Activated CD4-positive, alpha-beta T cell treated with anti-CD3 and anti-CD28 coated beads for 36 hours (primary cell): ENCODE results near the gene CRYBG2. TPM values are rescaled to one million over a fixed set of nuclear protein-coding genes. Genes with fewer than 3 reads are reported as not detected.

ENCODE experiments used
- ATAC-seq: fragments of 200-7000 bp; cut with Tn5 transposase; one replicate; pipeline ENCODE4 v1.10.0; 2021; ENCODE audit warnings: mild to moderate bottlenecking, moderate library complexity
- CTCF ChIA-PET: fragments of 350-600 bp; sonication (Branson Sonifier 250); formaldehyde crosslinking; loops from one replicate; lab custom pipeline; 2021; ENCODE audit warnings: antibody characterized with exemption; lab: Charles Lee
- POLR2A ChIA-PET: fragments of 350-600 bp; sonication (Branson Sonifier 250); formaldehyde crosslinking; loops from one replicate; lab custom pipeline; 2021; ENCODE audit warnings: antibody characterized with exemption, inconsistent platforms; lab: Charles Lee
- DNase-seq: peaks from one replicate; pipeline ENCODE4 v3.0.0-alpha.2; 2020
- H3K27ac Mint-ChIP-seq: one replicate; pipeline ENCODE4 v1.8.0; 2021; ENCODE audit warnings: mixed read lengths
- H3K27me3 Mint-ChIP-seq: one replicate; pipeline ENCODE4 v1.8.0; 2021; ENCODE audit warnings: mixed read lengths
- H3K36me3 Mint-ChIP-seq: one replicate; pipeline ENCODE4 v1.8.0; 2021; ENCODE audit warnings: low read depth, mixed read lengths
- H3K4me1 Mint-ChIP-seq: one replicate; pipeline ENCODE4 v1.8.0; 2021; ENCODE audit warnings: mixed read lengths
- H3K4me3 Mint-ChIP-seq: one replicate; pipeline ENCODE4 v1.8.0; 2021; ENCODE audit warnings: mild to moderate bottlenecking, moderate library complexity, mixed read lengths
- H3K9me3 Mint-ChIP-seq: one replicate; pipeline ENCODE4 v1.8.0; 2021; ENCODE audit warnings: low read depth, mixed read lengths
- intact Hi-C, 2 experiments: fragments of 100-400 bp; cut with DNase I in 1 of 2; cut with micrococcal nuclease in 1 of 2; formaldehyde crosslinking; loops; one replicate each; pipeline versions ENCODE4 v1.14.2 to v1.15.1; 2022 to 2024; cut with DNase I, micrococcal nuclease
- total RNA-seq, 2 experiments: library from RNA; stranded (reverse); gene quantifications; one replicate each; pipeline ENCODE4 v1.2.3, GENCODE V29; 2021

CRYBG2 gene
- total RNA-seq, 2 experiments from 2014 or later, result 1.5 to 1.6 TPM

GRCh38 chr1:26368486-26368885, 14.6 kb upstream of the CRYBG2 start:
- CTCF ChIA-PET, result no interaction called here
- H3K27ac Mint-ChIP-seq, result no peak overlapping the region
- POLR2A ChIA-PET, result no interaction called here
- intact Hi-C loops, result no loop called here
- no peak for DNase-seq
- no peak for ATAC-seq
- peaks cover 40% of the 10 kb centered on the region for H3K4me1 Mint-ChIP-seq
- H3K9me3 Mint-ChIP-seq, result no peaks in the 10 kb centered on the region
- H3K36me3 Mint-ChIP-seq, result no peaks in the 10 kb centered on the region
- no peak overlapping the region for H3K4me3 Mint-ChIP-seq
- H3K27me3 Mint-ChIP-seq, result no peaks in the 10 kb centered on the region

GRCh38 chr1:26368006-26368405, 14.1 kb upstream of the CRYBG2 start:
- intact Hi-C loops, result no loop called here
- Mint-ChIP-seq H3K9me3 (no peaks in the 10 kb centered on the region), H3K4me1 (peaks cover 38% of the 10 kb centered on the region), H3K4me3 (no peak overlapping the region), H3K36me3 (no peaks in the 10 kb centered on the region), H3K27ac (no peak overlapping the region), H3K27me3 (no peaks in the 10 kb centered on the region)
- DNase-seq (no peak), ATAC-seq (no peak)
- CTCF ChIA-PET, result no interaction called here
- POLR2A ChIA-PET, result no interaction called here

- intact Hi-C loops, result no loop called here
- no peak overlapping the region for H3K4me3 Mint-ChIP-seq
- DNase-seq (no peak), ATAC-seq (no peak)
- H3K27me3 Mint-ChIP-seq, result no peaks in the 10 kb centered on the region
- H3K4me1 Mint-ChIP-seq, result peaks cover 33% of the 10 kb centered on the region
- no peak overlapping the region for H3K27ac Mint-ChIP-seq
- no peaks in the 10 kb centered on the region for H3K9me3 Mint-ChIP-seq
- ChIA-PET CTCF (no interaction called here), POLR2A (no interaction called here)
- no peaks in the 10 kb centered on the region for H3K36me3 Mint-ChIP-seq
Measured at GRCh38 chr1:26367441-26367840, 13.5 kb upstream of the CRYBG2 start.

DNA sequence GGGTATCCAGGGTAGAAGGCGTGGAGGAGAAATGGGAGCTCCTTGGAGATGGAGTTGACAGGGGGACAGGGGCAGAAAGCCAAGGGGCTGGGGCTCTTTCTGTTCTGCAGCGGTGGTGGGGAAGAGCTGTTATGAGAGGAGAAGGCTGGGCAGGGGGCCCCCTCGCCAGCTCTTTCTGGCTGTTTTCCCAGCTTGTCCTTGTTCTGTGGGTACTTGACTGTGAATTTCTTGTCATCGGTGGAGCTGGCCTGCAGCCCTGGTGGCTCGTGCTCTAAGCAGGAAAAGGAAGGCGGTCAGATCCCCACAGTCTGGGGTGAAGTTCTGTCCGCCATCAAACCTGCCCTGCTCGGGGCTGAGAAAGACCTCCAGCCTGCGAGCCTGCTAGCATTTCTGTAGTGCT, 11.0 kb upstream of the CRYBG2 start:
- Mint-ChIP-seq H3K9me3 (no peaks in the 10 kb centered on the region), H3K4me1 (peaks cover 20% of the 10 kb centered on the region), H3K27me3 (peaks cover 11% of the 10 kb centered on the region), H3K4me3 (no peak overlapping the region), H3K36me3 (no peaks in the 10 kb centered on the region), H3K27ac (no peak overlapping the region)
- ATAC-seq, result no peak
- DNase-seq, result no peak
- CTCF ChIA-PET, result interaction anchor here (0.5 to 5.0 kb wide), 22 partner anchors 8 to 917 kb away, joined by 3 to 24 read pairs (median 4); partner anchors contain the start of genes CRYBG2, ZNF593 and ZNF683
- POLR2A ChIA-PET, result no interaction called here
- intact Hi-C loops, result loop anchor here (1.0 to 5.0 kb wide), 3 partner anchors 31 to 88 kb away; no protein-coding TSS in a partner anchor

- Mint-ChIP-seq H3K4me3 (no peak overlapping the region), H3K9me3 (no peaks in the 10 kb centered on the region), H3K27me3 (peaks cover 11% of the 10 kb centered on the region), H3K4me1 (peaks cover 28% of the 10 kb centered on the region), H3K27ac (no peak overlapping the region), H3K36me3 (no peaks in the 10 kb centered on the region)
- POLR2A ChIA-PET, result interaction anchor here (0.6 to 0.7 kb wide), 3 partner anchors 53 to 353 kb away, joined by 3 to 4 read pairs (median 3); no protein-coding TSS in a partner anchor
- DNase-seq, result peak; percentile 92
- peak; percentile 77 for ATAC-seq
- CTCF ChIA-PET, result interaction anchor here (0.5 to 5.0 kb wide), 38 partner anchors 9 to 1157 kb away, joined by 3 to 24 read pairs (median 4); partner anchors contain the start of genes CEP85, CRYBG2, ZNF593 and ZNF683
- intact Hi-C loops, result loop anchor here (1.0 to 5.0 kb wide), 6 partner anchors 33 to 88 kb away; no protein-coding TSS in a partner anchor
Measured at GRCh38 chr1:26363549-26364448, 9.9 kb upstream of the CRYBG2 start.

GRCh38 chr1:26362331-26362730, 8.4 kb upstream of the CRYBG2 start:
- no peak for ATAC-seq
- no peak for DNase-seq
- Mint-ChIP-seq H3K4me1 (peaks cover 32% of the 10 kb centered on the region), H3K27me3 (peaks cover 11% of the 10 kb centered on the region), H3K27ac (no peak overlapping the region), H3K4me3 (no peak overlapping the region), H3K36me3 (no peaks in the 10 kb centered on the region), H3K9me3 (no peaks in the 10 kb centered on the region)
- ChIA-PET CTCF (interaction anchor here (0.6 to 5.0 kb wide), 12 partner anchors 8 to 471 kb away, joined by 3 to 24 read pairs (median 4); partner anchors contain the start of genes DHDDS and ZNF683), POLR2A (no interaction called here)
- intact Hi-C loops, result loop anchor here (2.0 to 5.0 kb wide), 3 partner anchors 54 to 85 kb away; no protein-coding TSS in a partner anchor

- POLR2A ChIA-PET, result no interaction called here
- no peaks in the 10 kb centered on the region for H3K9me3 Mint-ChIP-seq
Measured at GRCh38 chr1:26361605-26362122, 7.7 kb upstream of the CRYBG2 start.

GRCh38 chr1:26360807-26361604, 7.1 kb upstream of the CRYBG2 start:
- POLR2A ChIA-PET, result interaction anchor here (0.9 kb wide), 1 partner anchor 39 kb away, joined by 3 read pairs; no protein-coding TSS in a partner anchor
- intact Hi-C loops, result loop anchor here in 1 of 2 experiments (5.0 kb wide), 1 partner anchor 84 kb away; no protein-coding TSS in a partner anchor
- no peak for ATAC-seq
- no peak for DNase-seq
- Mint-ChIP-seq H3K4me1 (peaks cover 32% of the 10 kb centered on the region), H3K4me3 (peak overlapping the region; percentile 53), H3K27me3 (peaks cover 11% of the 10 kb centered on the region), H3K36me3 (no peaks in the 10 kb centered on the region), H3K9me3 (no peaks in the 10 kb centered on the region), H3K27ac (no peak overlapping the region)
- CTCF ChIA-PET, result interaction anchor here (0.6 to 5.0 kb wide), 5 partner anchors 12 to 191 kb away, joined by 3 to 24 read pairs (median 7); partner anchors contain the start of genes DHDDS and ZNF683

More at GRCh38 chr1:26361605-26362122, 7.7 kb upstream of the CRYBG2 start:
- Mint-ChIP-seq H3K4me3 (no peak overlapping the region), H3K27me3 (peaks cover 11% of the 10 kb centered on the region), H3K36me3 (no peaks in the 10 kb centered on the region), H3K4me1 (peaks cover 32% of the 10 kb centered on the region), H3K27ac (no peak overlapping the region)
- intact Hi-C loops, result loop anchor here (2.0 to 5.0 kb wide), 3 partner anchors 55 to 84 kb away; no protein-coding TSS in a partner anchor
- no peak for DNase-seq
- CTCF ChIA-PET, result interaction anchor here (0.6 to 5.0 kb wide), 13 partner anchors 9 to 472 kb away, joined by 3 to 24 read pairs (median 3); partner anchors contain the start of genes DHDDS and ZNF683
- ATAC-seq, result no peak

- ChIA-PET CTCF (interaction anchor here (1.5 to 5.0 kb wide), 2 partner anchors 10 to 13 kb away, joined by 5 to 24 read pairs; partner anchors contain the start of gene ZNF683), POLR2A (interaction anchor here (0.9 kb wide), 1 partner anchor 38 kb away, joined by 3 read pairs; no protein-coding TSS in a partner anchor)
- DNase-seq (peak; percentile 63), ATAC-seq (no peak)
- Mint-ChIP-seq H3K4me3 (peak overlapping the region; percentile 53), H3K9me3 (no peaks in the 10 kb centered on the region), H3K4me1 (peaks cover 32% of the 10 kb centered on the region), H3K27me3 (peaks cover 11% of the 10 kb centered on the region), H3K36me3 (no peaks in the 10 kb centered on the region), H3K27ac (no peak overlapping the region)
- intact Hi-C loops, result loop anchor here (2.0 to 5.0 kb wide), 2 partner anchors 23 to 83 kb away; no protein-coding TSS in a partner anchor
Measured at GRCh38 chr1:26359981-26360806, 6.3 kb upstream of the CRYBG2 start.
